ENCODE results near the gene SBF2.

- TF ChIP-seq CTCF (IDR thresholded peaks at IDR 0.05; ENCODE audit: borderline replicate concordance, extremely low read depth, low read length, poor library complexity, severe bottlenecking): no peak
- TF ChIP-seq EZH2 (IDR thresholded peaks at IDR 0.05; ENCODE audit: borderline replicate concordance, low read depth, low read length, severe bottlenecking): no peak
These were observed 506.8 kb downstream of the SBF2 start for GRCh38 chr11:9787260-9787659.
